HG03571 (cell line): ENCODE measurements around the gene CCDC192.
"Not testable (repeated sequence)": the region's sequence is repeated elsewhere in the genome, so short reads cannot be mapped to it uniquely, and the experiment has no call there.

Experiments used
- ATAC-seq: cut with Tn5 transposase; IDR thresholded peaks from one replicate; pipeline ENCODE4 v1.9.1; 2021; ENCODE audit not compliant: unreplicated experiment

CCDC192 gene

DNA sequence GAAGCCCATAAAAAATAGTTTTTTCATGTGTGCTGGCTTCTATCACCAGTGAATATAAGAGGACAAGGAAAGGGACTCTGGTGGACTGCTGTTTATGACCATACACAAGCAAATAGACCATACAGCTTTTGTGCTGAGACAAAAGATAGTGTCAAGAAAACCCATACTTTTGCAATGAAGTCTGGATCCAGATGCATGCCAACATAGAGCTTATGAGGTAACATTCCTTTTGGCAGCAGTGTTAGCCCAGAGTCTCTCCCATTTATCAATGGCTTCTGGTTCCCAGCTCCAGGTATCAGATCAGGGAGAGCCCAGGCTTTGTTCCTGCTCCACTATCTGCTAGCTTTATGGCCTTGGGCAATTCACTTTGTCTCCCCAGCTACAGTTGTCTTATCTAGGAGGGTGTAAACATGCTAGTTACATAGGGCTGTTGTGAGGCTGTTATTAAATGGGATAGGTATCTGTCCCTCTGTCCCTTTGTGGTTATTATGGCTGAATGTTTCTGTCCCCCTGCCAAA lies 55.6 kb downstream of the CCDC192 start:
- ATAC-seq, result no peak

DNA sequence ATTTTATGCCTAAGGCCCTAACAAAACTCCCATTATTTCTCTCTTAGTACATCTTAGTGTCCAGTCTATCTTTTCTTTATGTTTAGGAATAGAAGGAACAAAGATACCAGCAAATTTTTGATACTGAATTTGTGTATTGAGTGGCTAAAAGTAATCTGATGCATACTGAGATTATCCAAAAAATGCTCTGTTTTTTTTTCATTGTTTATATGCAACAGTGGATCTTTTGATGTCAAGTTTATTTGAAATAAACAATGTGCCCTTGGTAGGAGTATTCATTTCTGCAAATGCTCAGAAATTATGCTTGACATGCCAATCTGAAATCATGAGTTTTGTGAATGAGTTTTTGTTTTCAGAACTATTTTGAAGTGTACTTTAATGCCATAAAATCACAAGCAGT lies 58.7 kb downstream of the CCDC192 start:
- no peak for ATAC-seq

DNA sequence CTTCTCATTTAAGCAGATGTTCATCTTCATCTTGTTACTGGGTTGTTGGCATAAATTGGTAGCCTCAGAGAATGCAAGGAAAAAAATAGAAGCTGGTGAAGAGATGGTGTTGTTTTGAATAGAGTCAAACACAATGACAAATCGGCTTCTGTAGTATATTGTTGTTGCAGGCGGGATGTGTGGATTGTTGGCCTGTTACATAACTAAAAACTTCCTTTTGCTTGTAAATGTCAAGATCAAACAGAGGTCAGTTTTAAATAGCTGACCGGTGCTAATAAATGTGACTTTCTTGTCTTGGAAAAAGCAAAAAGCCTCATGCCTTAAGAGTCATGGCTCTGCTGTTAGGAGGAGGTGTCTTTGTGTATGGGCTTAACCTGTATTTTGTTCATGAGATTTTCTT lies 59.2 kb downstream of the CCDC192 start:
- ATAC-seq, result no peak

DNA sequence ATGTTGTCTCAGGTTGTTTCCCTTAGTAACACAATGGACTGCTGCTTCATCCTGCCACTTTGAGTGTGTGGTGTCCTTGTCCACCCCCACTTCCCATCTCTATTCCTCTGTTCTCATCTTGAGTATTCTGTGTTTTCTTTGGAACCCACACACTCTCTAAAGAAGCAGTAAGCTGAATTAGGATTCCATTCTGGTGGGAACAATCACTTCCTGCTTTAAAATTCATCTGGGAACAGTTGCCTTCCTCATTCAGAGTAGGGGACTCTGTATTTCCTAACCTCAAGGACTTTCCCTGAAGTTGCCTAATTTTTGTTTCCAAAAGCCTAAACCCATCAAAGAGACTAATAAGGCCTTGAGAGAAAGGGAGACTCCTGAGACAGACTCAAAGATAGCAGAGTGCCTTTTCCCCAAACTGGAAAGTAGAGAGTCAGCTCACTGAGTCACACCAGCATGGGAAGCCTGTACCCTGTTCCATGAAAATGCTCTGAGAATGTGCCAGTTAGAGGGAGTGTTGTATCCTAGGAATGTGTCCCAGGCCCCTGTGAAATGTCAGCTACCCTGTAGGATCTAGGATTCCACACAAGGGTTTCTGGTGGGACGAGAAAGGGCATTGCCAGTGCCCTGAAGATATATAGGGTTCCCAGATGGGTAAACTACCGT lies 63.6 kb downstream of the CCDC192 start:
- ATAC-seq, result no peak

DNA sequence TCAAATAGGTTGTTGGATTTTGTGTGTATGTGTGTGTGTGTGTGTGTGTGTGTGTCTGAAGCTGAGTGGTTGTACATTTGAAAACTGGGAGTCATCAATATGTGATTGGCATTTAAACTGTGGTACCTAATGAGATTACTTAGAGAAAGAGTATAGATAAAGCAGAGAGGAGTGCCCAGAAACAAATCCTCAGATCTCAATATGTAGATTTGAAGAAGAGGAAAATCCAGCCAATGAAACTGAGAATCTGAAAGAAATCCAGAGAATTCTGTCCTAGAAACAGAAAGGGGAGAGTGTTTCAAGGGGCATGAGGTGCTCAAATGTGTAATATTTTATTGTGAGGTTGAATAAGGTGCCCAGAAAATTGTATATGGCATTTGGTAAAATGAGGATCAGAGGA lies 66.2 kb downstream of the CCDC192 start:
- ATAC-seq, result no peak

DNA sequence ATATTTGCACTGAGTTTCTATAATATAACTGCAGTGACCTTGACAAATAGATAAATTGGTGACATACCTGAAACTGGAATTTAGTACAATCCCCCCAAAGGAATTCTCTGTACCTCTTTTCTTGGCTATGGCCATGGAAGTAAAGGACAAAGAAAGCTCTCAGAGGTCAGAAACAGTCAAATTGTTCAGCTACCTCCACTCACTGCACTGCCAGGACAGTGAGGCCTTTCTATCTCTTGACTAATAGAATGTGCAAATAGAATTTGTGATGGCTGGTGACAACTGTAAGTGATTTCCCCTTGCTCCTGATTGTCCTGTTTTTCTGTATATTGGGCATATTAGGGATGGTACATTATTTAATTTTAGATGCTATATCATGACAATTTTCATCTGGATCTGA lies 67.1 kb downstream of the CCDC192 start:
- ATAC-seq, result no peak

DNA sequence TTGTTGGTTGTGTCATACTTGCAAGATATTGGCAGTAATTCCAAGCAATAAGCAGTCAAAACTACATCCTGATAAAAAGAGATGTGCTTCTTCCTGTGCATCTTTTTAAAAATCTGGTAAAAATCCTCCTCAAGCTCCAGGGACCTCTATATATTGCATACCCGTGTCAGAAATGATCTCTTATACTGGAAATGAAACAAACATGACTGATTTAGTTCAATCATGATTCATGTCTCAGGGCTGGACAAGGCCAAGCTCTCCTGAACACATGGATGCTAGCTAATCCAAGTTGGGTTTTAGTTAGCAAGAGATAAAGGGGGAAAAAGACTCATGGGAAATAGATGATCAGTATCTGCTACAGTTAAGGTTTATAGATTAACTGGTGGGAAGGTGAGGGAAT lies 69.3 kb downstream of the CCDC192 start:
- ATAC-seq, result no peak

DNA sequence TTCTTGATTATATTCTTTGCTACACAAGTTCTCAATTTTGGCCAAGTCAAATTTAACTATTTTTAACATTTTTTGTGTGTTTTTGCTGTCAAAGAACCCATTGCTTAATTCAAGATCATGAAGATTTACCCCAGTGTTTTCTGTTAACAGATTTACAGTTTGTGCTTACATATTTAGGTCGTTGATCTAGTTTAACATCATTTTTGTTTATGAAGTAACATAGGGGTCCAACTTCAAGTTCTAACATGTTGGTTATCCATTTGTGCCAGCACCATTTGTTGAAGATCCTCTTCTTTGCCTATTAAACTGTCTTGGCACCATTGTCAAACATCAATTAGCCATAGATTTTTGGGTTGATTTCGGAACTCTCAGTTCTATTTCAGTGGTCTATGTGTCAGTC lies 71.0 kb downstream of the CCDC192 start:
- no peak for ATAC-seq

DNA sequence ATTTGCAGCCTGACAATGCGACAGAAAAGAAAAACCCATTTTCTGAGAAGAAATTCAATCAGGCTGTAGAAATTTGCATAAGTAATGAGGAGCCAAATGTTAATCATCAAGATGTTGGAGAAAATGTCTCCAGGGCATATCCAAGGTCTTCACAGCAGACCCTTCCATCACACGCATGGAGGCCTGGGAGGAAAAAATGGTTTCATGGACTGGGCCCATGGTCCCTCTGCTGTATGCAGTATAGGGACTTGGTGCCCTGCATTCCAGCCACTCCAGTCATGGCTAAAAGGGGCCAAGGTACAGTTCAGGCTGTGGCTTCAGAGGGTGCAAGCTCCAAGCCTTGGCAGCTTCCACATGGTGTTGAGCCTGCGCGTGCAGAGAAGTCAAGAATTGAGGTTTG lies 73.3 kb downstream of the CCDC192 start:
- ATAC-seq, result no peak

DNA sequence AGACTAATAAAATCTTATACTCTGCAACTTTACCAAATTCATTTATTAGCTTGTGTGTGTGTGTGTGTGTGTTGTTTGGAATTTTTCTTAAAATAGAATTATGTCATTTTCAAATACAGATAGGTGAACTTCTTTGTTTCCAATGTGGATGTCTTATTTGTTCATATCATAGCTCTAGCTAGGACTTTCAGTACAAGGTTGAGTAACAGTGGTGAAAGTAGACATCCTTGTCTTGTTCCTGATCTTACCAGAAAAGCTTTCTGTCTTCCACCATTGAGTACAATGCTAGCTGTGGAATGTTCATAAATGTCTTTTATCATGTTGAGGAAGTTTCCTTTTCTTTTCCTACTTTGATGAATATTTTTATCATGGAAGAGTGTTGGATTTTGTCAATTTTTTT lies 74.8 kb downstream of the CCDC192 start:
- ATAC-seq, result no peak

DNA sequence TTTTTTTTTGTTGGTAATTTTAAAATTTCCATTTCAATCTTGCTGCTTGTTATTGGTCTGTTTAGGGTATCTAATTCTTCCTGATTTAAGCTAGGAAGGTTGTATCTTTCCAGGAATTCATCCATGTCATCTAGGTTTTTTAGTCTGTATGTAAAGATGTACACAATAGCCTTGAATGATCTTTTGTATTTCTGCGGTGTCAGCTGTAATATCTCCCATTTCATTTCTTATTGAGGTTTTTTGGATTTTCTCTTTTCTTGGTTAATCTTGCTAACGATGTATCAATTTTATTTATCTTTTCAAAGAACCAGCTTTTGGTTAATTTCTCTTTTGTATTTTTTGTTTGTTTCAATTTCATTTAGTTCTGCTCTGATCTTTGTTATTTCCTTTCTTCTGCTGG lies 79.3 kb downstream of the CCDC192 start:
- not testable (repeated sequence) for ATAC-seq

DNA sequence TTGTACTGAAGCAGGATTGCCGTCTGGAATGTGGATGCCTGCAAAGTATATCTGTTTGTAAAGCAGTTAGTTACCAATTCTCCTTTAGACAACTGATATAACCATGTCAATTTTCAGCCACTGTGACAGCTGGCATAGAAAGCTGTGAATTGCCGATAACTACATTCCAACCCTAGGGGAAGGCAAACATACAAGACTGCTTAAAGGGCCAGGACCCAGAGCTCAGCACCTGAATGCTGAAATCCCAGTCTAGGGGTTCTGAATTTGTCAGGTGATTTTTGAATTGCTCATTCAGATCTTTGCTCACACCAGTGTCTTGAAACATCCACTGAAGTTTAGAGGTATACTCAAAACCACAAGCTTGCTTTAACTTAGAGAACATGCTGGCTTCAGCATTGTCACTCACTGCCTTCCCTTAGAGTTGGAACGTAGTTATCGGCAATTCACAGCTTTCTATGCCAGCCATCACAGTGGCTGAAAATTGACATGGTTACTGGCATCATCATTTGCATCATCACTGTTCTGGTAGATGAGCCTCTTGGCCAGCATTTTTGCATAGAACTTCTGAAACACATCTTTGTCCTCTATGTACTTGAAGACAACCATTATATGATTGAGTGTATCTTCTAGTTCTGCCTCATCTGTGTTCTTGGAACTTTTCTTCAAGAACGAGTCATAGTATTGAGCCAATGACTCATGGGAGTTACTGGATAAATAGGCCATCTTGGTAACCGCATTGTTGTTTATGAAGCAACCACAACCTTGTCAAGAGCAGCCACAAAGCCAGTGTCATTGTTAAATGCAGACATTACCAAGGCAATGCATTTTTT lies 82.1 kb downstream of the CCDC192 start:
- ATAC-seq, result no peak

DNA sequence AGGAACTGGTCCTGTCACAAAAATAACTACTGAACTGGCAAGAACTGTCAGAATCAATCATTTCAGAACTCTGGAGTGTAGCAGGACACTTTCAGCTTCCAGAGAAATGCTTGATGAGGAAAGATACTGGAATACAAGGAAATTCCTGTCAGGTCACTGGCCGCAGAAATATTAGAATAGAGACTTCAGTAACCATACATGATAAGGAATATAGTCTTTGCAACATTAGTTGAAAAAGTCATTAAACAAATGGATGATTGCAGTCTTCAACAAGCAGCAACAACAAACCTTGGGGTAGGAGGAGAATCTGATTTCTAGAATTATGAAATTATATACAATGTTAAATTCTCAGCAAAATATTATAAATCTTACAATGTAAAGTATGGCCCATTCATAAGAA lies 88.2 kb downstream of the CCDC192 start:
- no peak for ATAC-seq

DNA sequence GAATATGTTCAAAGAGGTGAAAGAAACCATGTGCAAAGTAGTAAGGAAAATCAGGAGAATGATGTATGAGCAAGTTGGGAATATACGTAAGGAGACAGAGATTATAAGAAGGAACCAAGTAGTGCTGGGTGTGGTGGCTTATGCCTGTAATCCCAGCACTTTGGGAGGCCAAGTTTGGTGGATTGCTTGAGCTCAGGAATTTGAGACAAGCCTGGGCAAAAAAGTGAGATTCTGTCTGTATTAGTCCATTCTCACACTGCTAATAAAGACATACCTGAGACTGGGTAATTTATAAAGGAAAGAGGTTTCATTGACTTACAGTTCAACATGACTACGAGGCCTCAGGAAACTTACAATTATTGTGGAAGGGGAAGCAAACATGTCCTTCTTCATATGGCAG lies 88.7 kb downstream of the CCDC192 start:
- ATAC-seq, result not testable (repeated sequence)

DNA sequence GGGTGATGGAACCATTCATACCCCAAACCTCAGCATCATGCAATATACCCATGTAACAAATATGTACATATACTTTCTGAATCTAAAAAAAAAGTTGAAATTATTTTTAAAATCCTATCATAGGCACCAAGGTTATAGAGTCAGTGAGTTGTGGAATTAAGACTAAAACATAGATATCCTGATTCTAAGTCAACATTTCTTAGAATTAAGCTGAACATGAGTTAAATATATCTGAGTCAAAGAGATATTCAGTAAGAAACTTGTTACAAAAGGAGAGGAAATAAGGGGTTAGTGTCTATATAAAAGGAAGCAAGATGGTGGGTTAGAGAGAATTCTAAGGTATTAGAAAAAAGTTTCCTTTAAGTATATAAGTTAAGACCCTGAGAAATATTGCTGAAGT lies 89.9 kb downstream of the CCDC192 start:
- no peak for ATAC-seq

DNA sequence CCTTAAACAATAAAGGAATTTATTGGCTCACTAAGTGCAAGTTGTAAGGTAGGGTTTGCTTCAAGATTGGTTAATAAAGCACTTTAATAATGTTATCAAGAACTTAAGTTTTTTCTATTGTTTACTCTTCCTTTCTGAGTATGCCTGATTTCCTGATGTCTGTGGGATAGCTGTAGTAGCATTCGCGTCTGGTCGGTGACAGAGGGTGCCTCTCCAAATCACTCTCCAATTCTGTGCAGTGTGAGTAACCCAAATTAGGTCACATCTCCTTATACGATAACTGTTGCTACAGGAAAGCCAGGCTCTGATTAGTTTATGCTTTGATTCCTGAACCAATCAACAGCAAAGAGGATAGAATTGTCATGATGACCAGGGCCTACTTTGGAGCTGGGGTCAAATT lies 90.7 kb downstream of the CCDC192 start:
- ATAC-seq, result no peak

DNA sequence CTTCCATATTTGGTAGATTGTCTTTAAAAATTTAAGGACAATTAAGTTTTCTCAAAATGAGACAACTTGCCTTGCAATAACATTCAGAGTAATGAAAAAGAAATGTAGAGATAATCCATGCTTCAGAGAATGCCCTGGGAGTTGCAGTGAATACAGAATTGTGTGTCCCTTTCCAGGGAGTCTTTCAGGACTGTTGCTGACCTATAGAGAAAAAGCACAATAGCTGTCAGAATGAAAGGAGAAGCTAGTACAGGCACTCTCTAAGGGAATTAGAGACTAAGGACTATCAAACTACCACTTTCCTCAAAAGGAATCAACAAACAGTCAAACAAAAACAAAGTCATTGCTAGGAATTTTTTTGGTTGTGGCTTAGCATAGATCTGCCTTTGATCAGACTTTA lies 93.0 kb downstream of the CCDC192 start:
- no peak for ATAC-seq

DNA sequence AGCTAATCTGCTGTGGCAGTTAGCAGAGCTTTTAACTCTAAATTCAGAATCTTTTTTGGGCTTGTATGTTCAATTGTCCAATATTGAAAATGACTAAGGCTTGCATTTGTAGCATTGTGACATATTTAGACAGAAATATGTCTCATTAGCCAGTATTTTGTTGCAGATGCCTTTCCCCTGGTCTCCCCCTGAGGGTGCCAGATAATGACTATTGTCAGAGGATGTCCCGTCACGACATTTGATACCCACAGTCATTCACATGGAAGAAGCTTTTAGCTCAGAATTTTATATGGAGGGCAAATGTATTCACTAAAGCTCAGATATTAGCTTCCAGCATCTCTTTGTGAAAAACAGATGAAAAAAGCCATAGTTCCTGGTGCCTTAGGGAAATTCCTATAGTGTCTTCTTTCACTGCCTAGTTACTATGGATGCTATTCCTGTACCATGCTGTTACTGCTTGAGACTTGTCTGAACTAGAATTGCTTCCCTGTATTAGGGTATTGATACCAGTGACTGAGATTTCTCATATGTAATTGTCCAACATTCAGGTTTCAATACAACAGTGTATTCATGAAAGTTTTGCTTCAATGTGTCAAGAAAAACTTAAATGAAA lies 96.2 kb downstream of the CCDC192 start:
- no peak for ATAC-seq

DNA sequence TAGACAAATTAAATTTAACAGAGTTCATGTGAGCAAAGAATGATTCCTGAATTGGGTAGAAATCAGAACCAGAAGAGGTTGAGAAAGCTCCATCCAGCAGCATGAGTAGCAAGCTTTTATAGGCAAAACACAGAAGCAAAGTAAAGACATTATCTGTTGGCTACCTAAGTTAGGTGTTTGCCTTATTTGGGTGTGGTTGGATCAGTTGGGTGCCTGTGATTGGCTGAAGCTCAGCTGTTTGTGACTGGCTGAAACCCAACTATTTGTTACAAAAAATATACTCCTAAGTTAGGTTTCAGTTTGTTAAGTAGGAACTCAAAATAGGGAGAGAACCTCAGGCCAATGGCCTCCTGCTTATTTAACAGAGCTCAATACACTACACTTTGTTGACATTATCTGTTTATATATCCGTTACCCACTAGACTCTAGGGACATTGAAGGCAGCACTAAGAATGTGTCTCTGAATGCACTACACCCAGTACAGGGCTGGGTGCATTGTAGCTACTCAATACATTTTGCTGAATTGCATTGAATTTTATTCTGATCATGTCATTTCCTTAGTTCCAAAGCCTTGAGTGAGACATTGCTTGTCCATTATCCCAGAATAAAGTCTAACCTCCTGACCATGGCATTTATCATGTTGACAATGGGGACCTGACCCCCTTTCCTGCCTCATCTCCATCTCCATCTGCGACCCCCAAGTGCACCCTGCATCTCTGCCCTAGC lies 98.7 kb downstream of the CCDC192 start:
- no peak for ATAC-seq

DNA sequence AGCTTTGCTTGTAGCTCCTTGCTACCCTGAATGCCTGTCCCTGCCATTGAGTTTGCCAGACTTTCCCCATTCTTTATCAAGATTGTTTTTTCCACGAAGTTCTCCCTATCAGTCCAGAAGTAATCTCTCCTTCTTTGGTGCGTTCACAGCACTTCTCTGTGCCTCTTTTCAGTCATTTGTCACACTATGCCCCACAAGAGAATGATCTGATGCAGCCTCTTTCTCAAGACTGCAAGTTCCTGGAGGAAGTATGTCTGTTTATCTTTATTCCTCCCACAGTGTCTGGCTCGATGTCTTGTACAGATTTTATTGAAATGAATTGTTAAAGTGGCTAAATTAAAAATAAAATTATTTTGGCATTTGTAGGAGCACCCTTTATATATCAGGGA lies 99.3 kb downstream of the CCDC192 start:
- ATAC-seq, result no peak

DNA sequence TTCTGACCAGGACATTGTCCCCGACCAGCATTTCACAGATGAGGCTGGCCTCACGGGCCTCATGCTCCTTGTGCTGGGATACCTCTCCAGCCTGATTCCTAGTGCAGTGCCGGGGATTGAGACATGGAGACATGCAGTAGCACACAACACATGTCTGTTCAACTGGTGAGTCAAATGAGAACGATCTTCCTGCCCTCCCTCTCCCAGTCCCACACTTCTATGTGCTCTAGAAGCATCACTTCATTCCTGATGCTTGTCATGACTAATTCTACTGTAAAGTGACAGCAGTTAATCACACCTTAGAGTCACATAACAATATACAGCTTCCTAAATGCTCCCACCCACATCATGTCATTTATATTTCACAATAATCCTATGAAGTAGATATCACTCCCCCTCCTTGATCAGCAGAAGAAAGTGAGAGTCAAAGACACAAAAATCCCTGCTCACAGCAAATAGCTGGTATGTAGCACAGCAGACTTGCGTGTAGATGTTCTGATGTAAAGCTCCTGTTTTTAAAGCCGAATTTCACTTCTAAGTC lies 101.8 kb downstream of the CCDC192 start:
- ATAC-seq, result no peak
